GM21529 (cell line): ENCODE data around the gene CSH1.
"Not testable (repeated sequence)": the region's sequence is repeated elsewhere in the genome, so short reads cannot be mapped to it uniquely, and the experiment has no call there.

Source experiments
- ATAC-seq: cut with Tn5 transposase; IDR thresholded peaks from one replicate; pipeline ENCODE4 v1.9.1; 2021; ENCODE audit not compliant: unreplicated experiment

CSH1 gene

DNA sequence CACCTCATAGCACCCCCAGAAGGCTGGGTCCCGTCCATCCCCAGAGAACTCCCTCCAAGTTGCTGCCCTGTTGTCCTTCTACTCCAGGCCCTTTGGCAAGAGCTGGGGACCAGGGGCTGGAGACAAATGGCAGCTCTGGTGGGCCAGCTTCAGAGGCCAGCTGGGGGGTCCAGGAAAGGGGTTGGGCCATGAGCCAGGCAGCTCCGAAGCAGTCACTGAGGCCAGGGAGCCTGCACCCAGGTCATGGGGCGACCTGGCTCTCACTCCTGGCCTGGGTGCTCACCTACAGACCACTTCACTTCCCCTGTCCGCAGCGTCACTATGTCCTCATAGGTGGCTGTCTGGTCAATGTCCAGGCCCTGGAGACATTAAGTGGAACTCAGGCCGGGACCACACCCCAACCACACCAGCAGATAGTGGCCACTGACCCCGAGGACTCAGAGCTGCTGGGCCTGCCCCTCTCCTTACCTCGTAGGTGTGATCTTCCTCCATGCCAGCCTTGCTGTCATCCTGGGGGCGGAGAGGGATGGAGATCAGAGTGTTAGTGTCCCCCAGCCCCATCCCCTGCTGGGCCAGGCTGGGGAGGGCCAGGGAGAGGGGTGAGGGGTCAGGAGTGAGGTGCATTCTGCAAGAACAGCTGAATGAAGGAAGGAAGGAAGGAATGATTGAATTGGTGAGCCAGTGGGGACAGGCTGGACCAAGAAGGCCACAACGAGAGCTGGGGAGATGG, 32.8 kb upstream of the CSH1 start:
- no peak for ATAC-seq

DNA sequence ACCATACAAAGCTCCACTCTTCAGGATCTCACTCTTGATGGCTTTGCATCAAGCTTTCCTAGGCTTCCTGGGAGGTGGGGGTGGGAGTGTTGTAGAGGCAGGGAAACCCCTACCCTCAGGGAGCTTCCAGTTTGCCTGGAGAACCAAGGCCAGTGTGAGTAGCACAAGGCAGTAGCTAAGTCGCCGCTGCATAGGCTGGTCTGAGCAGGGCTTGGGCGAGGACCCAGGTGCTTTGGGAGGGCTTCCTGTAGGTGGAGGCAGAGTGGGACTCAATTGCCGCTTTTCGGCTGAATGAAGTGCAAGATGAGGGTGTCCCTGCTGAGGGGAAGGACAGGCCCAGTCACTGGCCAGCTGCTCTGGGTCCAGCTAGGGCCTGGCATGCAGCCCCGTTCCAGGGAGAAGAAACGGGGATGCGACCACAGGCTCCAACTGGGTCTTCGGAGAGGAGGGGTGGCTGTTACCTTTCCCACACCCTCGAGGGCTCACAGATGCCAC, 31.8 kb upstream of the CSH1 start:
- no peak for ATAC-seq

DNA sequence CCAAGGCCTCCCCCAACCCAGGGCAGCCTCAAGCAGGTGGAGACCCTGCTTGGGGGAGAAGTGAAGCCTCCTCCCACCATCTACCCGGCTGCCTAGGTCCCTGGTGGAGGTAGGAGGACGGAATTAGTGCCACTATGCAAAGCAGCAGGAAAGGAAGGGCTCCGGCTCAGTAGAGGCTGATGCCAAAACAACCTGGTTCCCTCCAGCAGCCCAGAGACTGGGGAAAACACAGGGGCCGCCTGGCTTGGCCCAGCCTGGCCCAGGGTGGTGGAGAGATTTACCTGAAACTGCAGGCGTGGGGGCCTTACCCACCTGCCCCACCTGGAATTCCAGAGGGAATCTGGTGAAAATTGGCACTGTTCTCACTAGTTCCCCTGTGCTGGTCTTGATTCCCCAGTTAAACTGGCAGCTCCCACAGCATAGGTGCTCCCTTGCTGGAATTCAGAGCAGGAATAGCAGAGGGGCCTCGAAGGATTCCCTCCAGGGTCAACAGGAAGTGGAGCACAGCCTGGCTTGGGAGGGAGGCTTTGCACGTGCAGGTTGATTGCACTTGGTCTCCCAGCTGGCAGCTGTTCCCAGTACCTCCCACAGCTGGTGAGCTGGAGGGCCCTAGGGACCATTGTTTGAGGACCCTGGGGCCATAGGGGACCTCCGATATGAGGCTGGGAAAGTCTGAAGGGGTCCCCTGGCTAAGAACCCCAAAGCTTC, 31.2 kb upstream of the CSH1 start:
- ATAC-seq: no peak

DNA sequence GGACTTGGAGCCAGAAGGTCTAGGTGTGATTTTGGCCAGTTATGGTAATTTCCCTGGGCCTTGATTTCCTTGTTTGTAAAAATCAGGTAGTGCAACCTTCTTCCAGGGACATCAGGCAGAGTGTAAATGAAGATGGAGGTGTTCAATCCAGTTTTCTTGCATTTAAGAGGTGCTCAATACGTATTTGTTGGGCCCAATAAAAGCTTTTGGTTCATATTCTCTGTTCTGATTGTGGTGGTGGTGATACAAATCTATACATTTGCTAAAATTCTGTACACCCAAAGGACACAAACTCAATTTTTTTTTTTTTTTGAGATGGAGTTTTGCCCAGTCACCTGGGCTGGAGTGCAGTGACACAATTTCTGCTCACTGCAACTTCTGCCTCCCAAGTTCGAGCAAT, 29.8 kb upstream of the CSH1 start:
- no peak for ATAC-seq

DNA sequence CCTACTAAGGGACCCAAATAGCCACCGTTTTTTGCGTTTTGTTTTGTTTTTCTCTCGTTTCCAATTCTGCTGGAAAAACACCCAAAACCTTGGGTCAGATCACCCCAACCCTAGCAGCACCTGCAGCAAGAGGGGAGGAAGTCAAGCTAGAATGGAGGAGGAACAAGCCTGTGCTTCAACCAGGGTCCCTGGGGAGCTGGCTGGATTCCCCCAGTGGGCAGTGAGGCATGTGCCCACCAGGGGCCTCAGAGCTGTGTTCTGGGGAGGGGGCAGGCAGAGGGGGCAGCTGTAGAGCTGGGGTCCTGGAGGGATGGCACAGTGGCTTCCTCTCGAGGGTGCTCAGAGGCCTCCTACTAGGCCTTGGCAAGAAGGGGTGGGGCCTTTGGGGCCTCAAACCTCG, 29.2 kb upstream of the CSH1 start:
- ATAC-seq: no peak

DNA sequence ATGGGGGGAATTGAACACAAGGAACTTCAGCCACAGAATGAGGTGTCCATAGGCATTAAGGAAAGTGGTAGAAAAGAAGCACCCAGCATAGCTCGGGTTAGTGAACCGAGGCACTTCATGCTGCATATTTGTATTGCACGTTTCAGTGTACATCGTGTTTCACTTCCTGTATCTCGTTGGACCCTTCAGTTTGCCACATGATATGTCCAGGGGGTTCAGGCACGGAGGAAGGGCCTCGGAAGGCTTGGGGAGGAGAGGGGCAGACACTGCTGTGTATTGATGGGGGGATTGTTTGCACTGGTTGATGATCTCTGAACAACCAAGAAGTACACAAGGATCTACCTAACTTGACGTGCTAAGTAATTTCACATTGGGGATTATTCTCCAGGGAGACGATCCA, 26.0 kb upstream of the CSH1 start:
- not testable (repeated sequence) for ATAC-seq

DNA sequence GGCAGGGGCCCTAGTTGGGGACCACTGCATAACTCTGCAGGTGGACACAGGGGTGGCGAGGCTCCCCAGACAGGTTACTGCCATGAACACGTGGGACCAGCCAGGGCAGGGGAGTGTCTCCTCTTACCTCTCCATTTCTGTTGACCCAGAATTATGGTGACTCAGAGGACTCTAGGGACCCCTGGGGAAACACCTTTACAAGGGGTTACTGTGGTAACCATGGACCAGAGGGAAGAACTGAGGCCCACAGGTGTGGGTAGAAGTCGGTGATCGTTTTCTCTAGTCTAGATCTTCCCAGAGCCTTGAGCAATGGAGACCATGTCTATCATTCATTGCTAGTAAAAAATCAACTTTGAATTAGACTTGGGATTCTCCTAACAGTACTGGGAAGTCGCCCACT, 24.4 kb upstream of the CSH1 start:
- ATAC-seq: not testable (repeated sequence)

DNA sequence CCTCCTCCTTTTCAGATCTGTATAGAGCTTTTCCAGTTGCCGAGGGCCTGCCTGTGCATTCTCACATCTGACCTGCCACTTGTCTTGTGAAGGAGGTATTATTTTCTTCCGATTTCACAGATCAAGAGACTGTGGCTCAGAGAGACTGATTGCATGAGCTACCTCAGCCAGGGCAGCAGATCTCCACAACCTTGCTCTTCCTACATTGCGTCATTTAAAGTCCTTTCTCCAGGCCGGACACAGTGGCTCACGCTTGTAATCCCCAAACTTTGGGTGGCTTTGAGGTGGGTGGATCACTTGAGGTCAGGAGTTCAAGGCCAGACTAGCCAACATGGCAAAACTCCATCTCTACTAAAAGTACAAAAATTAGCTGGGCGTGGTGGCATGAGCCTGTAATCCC, 23.7 kb upstream of the CSH1 start:
- ATAC-seq: not testable (repeated sequence)

DNA sequence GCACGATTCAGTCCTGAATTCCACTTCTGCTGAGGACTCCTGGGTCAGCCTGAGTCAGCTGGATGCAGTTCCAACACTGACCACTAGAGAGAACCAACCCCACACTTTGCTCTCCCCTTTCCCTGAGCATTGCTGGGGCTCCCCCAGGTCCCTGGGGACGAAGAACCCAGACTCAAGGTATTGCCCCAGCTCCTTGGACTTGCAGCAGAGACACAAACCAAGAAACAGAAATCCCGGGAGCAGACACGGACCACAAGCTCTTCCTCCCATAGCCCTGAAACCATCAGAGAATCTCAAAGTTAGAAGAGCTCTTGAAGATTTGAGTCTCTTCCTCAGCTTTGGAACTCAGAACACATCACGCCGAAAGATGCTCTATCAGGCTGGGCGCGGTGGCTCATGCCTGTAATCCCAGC, 22.9 kb upstream of the CSH1 start:
- ATAC-seq: peak; percentile 72

DNA sequence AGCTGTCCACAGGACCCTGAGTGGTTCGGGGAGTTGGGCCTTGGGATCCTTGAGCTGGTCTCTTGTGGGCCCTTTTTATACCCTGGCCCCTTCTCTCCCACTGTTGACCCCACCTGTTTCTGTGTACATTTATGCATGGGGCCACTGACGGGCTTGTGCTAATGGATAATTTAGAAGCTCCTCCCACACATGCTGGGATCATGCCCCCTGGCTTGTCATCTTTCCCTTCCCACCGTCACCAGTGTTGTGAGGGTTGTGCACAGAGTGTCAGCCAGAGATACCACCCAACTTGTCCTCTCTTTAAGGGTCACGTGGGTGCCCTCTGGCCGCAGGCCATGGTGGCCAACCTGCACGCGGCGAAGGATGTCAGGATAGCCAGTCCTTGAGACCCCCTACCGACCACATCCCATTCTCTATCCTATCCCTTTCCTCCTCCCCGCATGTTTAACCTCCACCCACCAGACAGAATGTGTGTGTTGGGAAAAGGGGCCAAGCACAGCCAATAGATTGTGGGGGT, 22.5 kb upstream of the CSH1 start, which contains the start of gene GH1:
TSS of gene GH1 (minus strand) at position 51 of the 517 bp plus-strand sequence. CDS start 63 bp downstream, outside the sequence.
- not testable (repeated sequence) for ATAC-seq

DNA sequence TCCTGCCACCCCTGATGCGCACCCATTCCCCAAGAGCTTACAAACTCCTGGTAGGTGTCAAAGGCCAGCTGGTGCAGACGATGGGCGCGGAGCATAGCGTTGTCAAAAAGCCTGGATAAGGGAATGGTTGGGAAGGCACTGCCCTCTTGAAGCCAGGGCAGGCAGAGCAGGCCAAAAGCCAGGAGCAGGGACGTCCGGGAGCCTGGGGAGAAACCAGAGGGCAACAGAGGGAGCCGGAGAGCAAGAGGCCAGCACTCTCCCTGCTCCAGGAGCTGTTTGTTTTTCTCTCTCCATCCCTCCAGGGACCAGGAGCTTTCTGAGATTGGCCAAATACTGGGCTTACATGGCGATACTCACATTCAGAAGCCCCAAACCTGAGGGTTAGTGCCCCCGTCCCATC, 21.9 kb upstream of the CSH1 start:
- ATAC-seq: no peak

DNA sequence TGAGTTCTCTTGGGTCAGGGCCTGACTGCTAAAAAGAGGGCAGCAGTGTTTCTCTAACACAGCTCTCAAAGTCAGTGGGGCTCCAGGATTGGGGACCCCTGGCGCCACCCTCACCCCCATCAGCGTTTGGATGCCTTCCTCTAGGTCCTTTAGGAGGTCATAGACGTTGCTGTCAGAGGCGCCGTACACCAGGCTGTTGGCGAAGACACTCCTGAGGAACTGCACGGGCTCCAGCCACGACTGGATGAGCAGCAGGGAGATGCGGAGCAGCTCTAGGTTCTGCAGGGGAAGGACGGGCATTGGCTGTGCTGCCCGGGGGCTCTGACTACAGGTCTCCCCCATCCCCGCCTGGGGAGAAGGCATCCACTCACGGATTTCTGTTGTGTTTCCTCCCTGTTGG, 21.3 kb upstream of the CSH1 start:
- no peak for ATAC-seq

DNA sequence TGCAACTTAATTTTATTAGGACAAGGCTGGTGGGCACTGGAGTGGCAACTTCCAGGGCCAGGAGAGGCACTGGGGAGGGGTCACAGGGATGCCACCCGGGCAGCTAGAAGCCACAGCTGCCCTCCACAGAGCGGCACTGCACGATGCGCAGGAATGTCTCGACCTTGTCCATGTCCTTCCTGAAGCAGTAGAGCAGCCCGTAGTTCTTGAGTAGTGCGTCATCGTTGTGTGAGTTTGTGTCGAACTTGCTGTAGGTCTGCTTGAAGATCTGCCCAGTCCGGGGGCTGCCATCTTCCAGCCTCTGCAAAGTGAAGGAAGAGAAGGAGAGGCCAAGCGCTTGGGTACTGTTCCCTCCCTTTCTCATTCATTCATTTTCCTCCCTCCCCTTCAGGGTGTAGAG, 20.8 kb upstream of the CSH1 start:
- ATAC-seq: not testable (repeated sequence)

DNA sequence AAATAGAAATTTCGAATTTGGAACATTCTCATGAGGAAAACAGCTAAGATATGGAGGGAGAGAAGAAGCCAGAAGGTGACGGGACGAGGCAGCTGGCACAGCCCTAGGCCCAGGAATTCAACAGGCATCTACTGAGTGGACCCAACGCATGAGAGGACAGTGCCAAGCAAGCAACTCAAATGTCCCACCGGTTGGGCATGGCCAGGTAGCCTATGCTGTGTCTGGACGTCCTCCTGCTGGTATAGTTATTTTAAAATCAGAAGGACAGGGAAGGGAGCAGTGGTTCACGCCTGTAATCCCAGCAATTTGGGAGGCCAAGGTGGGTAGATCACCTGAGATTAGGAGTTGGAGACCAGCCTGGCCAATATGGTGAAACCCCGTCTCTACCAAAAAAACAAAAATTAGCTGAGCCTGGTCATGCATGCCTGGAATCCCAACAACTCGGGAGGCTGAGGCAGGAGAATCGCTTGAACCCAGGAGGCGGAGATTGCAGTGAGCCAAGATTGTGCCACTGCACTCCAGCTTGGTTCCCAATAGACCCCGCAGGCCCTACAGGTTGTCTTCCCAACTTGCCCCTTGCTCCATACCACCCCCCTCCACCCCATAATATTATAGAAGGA, 20.3 kb upstream of the CSH1 start:
- no peak for ATAC-seq

DNA sequence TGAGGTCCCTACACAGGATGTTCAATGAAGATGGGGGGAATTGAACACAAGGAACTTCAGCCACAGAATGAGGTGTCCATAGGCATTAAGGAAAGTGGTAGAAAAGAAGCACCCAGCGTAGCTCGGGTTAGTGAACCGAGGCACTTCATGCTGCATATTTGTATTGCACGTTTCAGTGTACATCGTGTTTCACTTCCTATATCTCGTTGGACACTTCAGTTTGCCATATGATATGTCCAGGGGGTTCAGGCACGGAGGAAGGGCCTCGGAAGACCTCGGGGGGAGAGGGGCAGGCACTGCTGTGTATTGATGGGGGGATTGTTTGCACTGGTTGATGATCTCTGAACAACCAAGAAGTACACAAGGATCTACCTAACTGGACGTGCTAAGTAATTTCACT, 19.4 kb upstream of the CSH1 start:
- not testable (repeated sequence) for ATAC-seq

DNA sequence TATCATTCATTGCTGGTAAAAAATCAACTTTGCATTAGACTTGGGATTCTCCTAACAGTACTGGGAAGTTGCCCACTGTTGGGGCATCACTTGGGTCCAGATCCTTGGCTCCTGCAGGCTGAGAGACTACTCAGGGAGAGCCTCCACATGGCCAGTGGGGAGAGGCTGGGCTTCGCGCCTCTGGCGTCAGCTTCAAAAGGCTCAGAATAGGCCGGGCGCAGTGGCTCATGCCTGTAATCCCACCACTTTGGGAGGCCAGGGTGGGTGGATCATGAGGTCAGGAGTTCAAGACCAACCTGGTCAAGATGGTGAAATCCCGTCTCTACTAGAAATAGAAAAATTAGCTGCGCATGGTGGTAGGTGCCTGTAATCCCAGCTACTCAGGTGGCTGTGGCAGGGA, 18.1 kb upstream of the CSH1 start:
- ATAC-seq: no peak

DNA sequence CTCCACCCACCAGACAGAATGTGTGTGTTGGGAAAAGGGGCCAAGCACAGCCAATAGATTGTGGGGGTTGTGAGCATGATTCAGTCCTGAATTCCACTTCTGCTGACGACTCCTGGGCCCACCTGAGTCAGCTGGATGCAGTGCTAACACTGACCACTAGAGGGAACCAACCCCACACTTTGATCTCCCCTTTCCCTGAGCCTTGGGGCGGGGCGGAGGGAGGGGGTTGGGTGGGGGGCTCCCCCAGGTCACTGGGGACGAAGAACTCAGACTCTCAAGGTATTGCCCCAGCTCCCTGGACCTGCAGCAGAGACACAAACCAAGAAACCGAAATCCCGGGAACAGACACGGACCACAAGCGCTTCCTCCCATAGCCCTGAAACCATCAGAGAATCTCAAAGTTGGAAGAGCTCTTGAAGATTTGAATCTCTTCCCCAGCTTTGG, 15.3 kb upstream of the CSH1 start:
- ATAC-seq: no peak

DNA sequence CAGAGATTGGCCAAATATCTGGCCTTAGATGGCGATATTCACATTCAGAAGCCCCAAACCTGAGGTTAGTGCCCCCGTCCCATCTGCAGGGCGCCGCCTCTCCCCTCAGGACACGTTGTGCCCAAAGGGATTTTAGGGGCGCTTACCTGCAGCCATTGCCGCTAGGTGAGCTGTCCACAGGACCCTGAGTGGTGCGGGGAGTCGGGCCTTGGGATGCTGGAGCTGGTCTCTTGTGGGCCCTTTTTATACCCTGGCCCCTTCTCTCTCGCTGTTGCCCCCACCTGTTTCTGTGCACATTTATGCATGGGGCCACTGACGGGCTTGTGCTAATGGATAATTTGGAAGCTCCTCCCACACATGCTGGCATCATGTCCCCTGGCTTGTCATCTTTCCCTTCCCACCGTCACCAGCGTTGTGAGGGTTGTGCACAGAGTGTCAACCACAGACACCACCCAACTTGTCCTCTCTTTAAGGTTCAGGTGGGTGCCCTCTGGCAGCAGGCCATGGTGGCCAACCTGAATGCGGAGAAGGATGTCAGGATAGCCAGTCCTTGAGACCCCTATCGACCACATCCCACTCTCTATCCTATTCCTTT, 14.8 kb upstream of the CSH1 start, which contains the start of gene CSHL1:
TSS of gene CSHL1 (minus strand) at position 218 of the 595 bp plus-strand sequence. CDS start at position 156, 62 bp downstream.
- no peak for ATAC-seq

DNA sequence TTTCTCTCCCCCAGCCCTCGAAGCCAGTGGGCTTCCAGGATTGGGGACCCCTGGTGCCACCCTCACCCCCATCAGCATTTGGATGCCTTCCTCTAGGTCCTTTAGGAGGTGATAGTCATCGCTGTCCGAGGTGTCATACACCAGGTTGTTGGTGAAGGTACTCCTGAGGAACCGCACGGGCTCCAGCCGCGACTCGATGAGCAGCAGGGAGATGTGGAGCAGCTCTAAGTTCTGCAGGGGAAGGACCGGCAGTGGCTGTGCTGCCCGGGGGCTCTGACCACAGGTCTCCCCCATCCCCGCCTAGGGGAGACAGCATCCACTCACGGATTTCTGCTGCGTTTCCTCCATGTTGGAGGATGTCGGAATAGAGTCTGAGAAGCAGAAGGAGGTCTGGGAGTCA, 13.7 kb upstream of the CSH1 start:
- no peak for ATAC-seq

DNA sequence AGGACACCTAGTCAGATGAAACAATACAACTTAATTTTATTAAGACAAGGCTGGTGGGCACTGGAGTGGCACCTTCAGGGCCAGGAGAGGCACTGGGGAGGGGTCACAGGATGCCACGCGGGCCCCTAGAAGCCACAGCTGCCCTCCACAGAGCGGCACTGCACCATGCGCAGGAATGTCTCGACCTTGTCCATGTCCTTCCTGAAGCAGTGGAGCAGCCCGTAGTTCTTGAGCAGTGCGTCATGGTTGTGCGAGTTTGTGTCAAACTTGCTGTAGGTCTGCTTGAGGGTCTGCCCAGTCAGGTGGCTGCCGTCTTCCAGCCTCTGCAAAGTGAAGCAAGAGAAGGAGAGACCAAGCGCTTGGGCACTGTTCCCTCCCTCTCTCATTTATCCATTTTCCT, 13.2 kb upstream of the CSH1 start:
- not testable (repeated sequence) for ATAC-seq

DNA sequence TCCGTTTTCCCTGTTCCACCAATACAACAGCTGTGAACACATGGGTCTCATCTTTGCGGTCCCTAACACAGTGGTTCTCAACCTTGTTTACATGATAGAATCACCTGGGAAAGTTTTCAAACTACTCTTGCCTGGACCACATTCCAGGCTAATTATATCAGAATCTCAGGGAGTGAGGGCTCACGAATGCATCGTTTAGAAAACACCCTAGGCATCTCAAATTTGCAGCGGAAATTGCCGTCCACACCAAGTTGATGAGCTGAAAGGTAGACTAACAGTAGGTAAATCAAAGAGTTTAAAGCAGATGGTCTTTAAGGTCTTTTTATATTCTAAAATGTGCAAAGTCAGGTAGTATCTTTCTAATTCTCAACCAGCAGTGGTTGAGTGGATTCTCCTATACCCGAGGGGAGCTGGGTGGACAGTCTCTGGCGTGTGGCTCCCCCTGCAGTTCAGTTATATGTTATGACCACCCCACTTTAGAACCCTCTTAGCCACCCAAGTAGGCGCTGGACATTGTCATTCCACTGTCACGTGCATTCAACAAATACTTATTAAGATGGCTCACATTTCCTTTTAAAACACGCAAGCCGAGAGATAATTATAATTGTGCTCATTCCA, 10.9 kb upstream of the CSH1 start:
- ATAC-seq: not testable (repeated sequence)
